GM12878 (cell line): ENCODE measurements around the gene CCR1.

ENCODE experiments used
- ATF2 ChIP-seq: IDR thresholded peaks from 2 replicates; pipeline ENCODE4 v1.6.1; 2012; ENCODE audit warnings: low read length, inconsistent platforms
- BCLAF1 ChIP-seq: fragments of 450-650 bp; IDR thresholded peaks from 2 replicates; pipeline ENCODE4 v1.6.1; 2017; ENCODE audit warnings: antibody characterized with exemption, mild to moderate bottlenecking, moderate library complexity
- CEBPB ChIP-seq, 2 experiments: fragments of 150-350 bp in 1 of 2; IDR thresholded peaks; 2 replicates each; pipeline ENCODE4 v1.6.1; 2012 to 2014; ENCODE audit warnings: low read depth in 2 of 2, low read length in 2 of 2, borderline replicate concordance in 1 of 2, inconsistent platforms in 1 of 2
- CTCF ChIP-seq, 3 experiments: IDR thresholded peaks in 2 of 3; conservative IDR thresholded peaks in 1 of 3; 2 replicates each; pipeline ENCODE4 v1.5.1; 2011; ENCODE audit warnings: low read depth in 3 of 3, low read length in 3 of 3, mild to moderate bottlenecking in 3 of 3, control low read depth in 2 of 3, moderate library complexity in 2 of 3, inconsistent platforms in 1 of 3, mixed read lengths in 1 of 3; ENCODE audit not compliant: control insufficient read depth in 2 of 3, insufficient read depth in 1 of 3; ENCODE audit errors: extremely low read depth in 1 of 3
- E2F4 ChIP-seq: IDR thresholded peaks from 2 replicates; pipeline ENCODE4 v1.6.1; 2012; ENCODE audit warnings: low read depth, low read length, improper control_type of control experiment
- HSF1 ChIP-seq: fragments of 150-350 bp; IDR thresholded peaks from 2 replicates; pipeline ENCODE4 v1.6.1; 2014; ENCODE audit warnings: mild to moderate bottlenecking, low read depth, low read length
- JUNB ChIP-seq: IDR thresholded peaks from 2 replicates; pipeline ENCODE4 v1.6.1; 2016; ENCODE audit warnings: antibody characterized with exemption, mild to moderate bottlenecking
- NBN ChIP-seq: fragments of 450-650 bp; IDR thresholded peaks from 2 replicates; pipeline ENCODE4 v1.6.1; 2016
- NKRF ChIP-seq: fragments of 450-650 bp; conservative IDR thresholded peaks from 2 replicates; pipeline ENCODE4 v1.6.1; 2017; ENCODE audit warnings: mild to moderate bottlenecking, moderate library complexity
- POLR2A ChIP-seq: IDR thresholded peaks from 2 replicates; pipeline ENCODE4 v1.6.1; 2011; ENCODE audit warnings: low read depth, mild to moderate bottlenecking, low read length
- RAD21 ChIP-seq: IDR thresholded peaks from 2 replicates; pipeline ENCODE4 v1.6.1; 2011; ENCODE audit warnings: mild to moderate bottlenecking, low read depth, low read length, moderate library complexity; ENCODE audit not compliant: insufficient read depth
- SKIL ChIP-seq: fragments of 450-650 bp; IDR thresholded peaks from 2 replicates; pipeline ENCODE4 v1.6.1; 2017; ENCODE audit warnings: mild to moderate bottlenecking, low read depth, inconsistent platforms; ENCODE audit not compliant: poor library complexity, severe bottlenecking
- TCF7 ChIP-seq: IDR thresholded peaks from 2 replicates; pipeline ENCODE4 v1.6.1; 2014; ENCODE audit warnings: antibody characterized with exemption, borderline replicate concordance
- YBX1 ChIP-seq: fragments of 450-650 bp; IDR thresholded peaks from 2 replicates; pipeline ENCODE4 v1.6.1; 2016; ENCODE audit warnings: antibody characterized with exemption

- no peak for TF ChIP-seq ATF2
- no peak for TF ChIP-seq BCLAF1
- TF ChIP-seq CTCF (IDR thresholded peaks at IDR 0.05 in 2 of 3, conservative IDR thresholded peaks at IDR 0.05 in 1 of 3; ENCODE audit: control insufficient read depth in 2 of 3, extremely low read depth in 1 of 3, insufficient read depth in 1 of 3, low read depth in 3 of 3, low read length in 3 of 3): no peak
- TF ChIP-seq POLR2A: no peak
- TF ChIP-seq E2F4: no peak
- TF ChIP-seq RAD21: no peak
- no peak for TF ChIP-seq CEBPB (IDR thresholded peaks at IDR 0.05; ENCODE audit: borderline replicate concordance in 1 of 2, low read depth in 2 of 2, low read length in 2 of 2)
- TF ChIP-seq NKRF: no peak
- no peak for TF ChIP-seq SKIL
- no peak for TF ChIP-seq NBN
- no peak for TF ChIP-seq HSF1
- TF ChIP-seq YBX1: no peak
- no peak for TF ChIP-seq JUNB
- TF ChIP-seq TCF7: no peak
Measured at GRCh38 chr3:46206282-46207015, 1.7 kb downstream of the CCR1 start.
